Heart right ventricle (tissue), 16 donors: ENCODE results near the gene IL21R. TPM values are rescaled to one million over a fixed set of nuclear protein-coding genes. Genes with fewer than 3 reads are reported as not detected.

Experiments used
- ATAC-seq, 8 donors: fragments of 200-7000 bp; cut with Tn5 transposase; one replicate each; pipeline ENCODE4 v1.9.1; 2020; ENCODE audit warnings: mild to moderate bottlenecking in 8 of 8, moderate library complexity in 8 of 8, moderate number of reproducible peaks in 1 of 8
- DNase-seq, 2 donors: peaks; one replicate each; pipeline ENCODE4 v3.0.0-alpha.2; 2020
- H3K27ac ChIP-seq, 10 donors: fragments of 200-600 bp; sonication (generic) in 2 of 10; one replicate each; pipeline versions ENCODE4 v1.5.0 to v1.8.0; 2020 to 2022; ENCODE audit warnings: mild to moderate bottlenecking in 3 of 10
- H3K27me3 ChIP-seq, 7 donors: fragments of 200-600 bp; one replicate each; pipeline ENCODE4 v1.8.0; 2021 to 2022; ENCODE audit warnings: mild to moderate bottlenecking in 2 of 7
- H3K36me3 ChIP-seq, 9 donors: fragments of 200-600 bp; sonication (generic) in 1 of 9; one replicate each; pipeline versions ENCODE4 v1.5.0 to v1.8.0; 2020 to 2022; ENCODE audit warnings: mild to moderate bottlenecking in 2 of 9
- H3K4me1 ChIP-seq, 9 donors: fragments of 200-600 bp; sonication (generic) in 1 of 9; one replicate each; pipeline versions ENCODE4 v1.5.0 to v1.8.0; 2020 to 2022; ENCODE audit warnings: mild to moderate bottlenecking in 4 of 9
- H3K4me3 ChIP-seq, 10 donors: fragments of 200-600 bp; sonication (generic) in 2 of 10; one replicate each; pipeline versions ENCODE4 v1.5.0 to v1.8.0; 2020 to 2022; ENCODE audit warnings: mild to moderate bottlenecking in 7 of 10, moderate library complexity in 2 of 10
- H3K9me3 ChIP-seq, 11 donors: fragments of 200-600 bp in 10 of 11; sonication (generic) in 2 of 11; one replicate each; pipeline versions ENCODE4 v1.5.0 to v1.8.0; 2013 to 2022; ENCODE audit warnings: mild to moderate bottlenecking in 2 of 11, control low read depth in 1 of 11, moderate library complexity in 1 of 11
- CTCF ChIP-seq, 9 donors: fragments of 200-600 bp; sonication (generic) in 2 of 9; IDR thresholded peaks; one replicate each; pipeline versions ENCODE4 v1.5.0 to v1.8.0; 2021 to 2022; ENCODE audit warnings: antibody characterized with exemption in 9 of 9, mild to moderate bottlenecking in 5 of 9, moderate library complexity in 1 of 9
- WGBS, 2 donors: extraction: QIAGEN DNeasy Blood & Tissue Kit; methylation state at CpG; one replicate each; pipeline ENCODE4 v1.1.7; 2013; ENCODE audit warnings: inconsistent platforms in 1 of 2; 5-methylcytosine and 5-hydroxymethylcytosine counted together
- intact Hi-C, 10 donors: fragments of 100-400 bp; cut with DNase I; formaldehyde crosslinking; loops; one replicate each; pipeline versions ENCODE4 v1.11.1 to v1.14.2; 2022
- polyA plus RNA-seq, 2 donors: library from polyadenylated mRNA; stranded (reverse); fragments of 200-250 nt; gene quantifications; one replicate each; pipeline ENCODE4 v1.2.3, GENCODE V29; 2013
- total RNA-seq, 10 donors: library from RNA; stranded (reverse); fragmentation: NEBNext Ultra II Directional in 3 of 10; extraction: Animal tissue kit (Norgen Biotek cat#: 25700) in 3 of 10; gene quantifications; one replicate each; pipeline versions ENCODE4 v1.2.1 to v1.2.4, GENCODE V29; 2021 to 2023
- donor health status: Arrhythmogenic right ventricular cardiomyopathy.
- donor health status: ischemic (EF 13 %, LVEDD 7.1; RV severe dilation, severe dysfunction).
- donor health status: healthy with polysubstance abuse.
- donor health status: DM: no; HTN: yes; CAD: no.
- donor health status: DM: no; HTN: no; CAD: no.
- donor health status: ischemic (EF 25% LVEDD 6.9; RV normal size, moderate dysfunction).
- donor health status: ischemic (EF 25% LVEDD 5.7; RV mildly dilated, moderate dysfunction).
- donor health status: healthy.
- donor health status: DM: yes; HTN: yes; CAD: no.
- donor health status: Ischemic cardiomyopathy.
- donor health status: ischemic (EF 35%, LVEDD 5.7; RV mildly dilated, moderate dysfunction).
- donor health status: nonischemic (EF 11% LVEDD 7.7; RV severe dilation, severe dysfunction).
- donor health status: DM: yes; HTN: yes; CAD: no.
- donor health status: PGD.
- donor health status: ischemic (EF 29% LVEDD 5.4; RV normal size, mild dysfunction).
- donor health status: nonischemic (EF 23%, LVEDD 6.1; RV moderate dilation, normal function).

Gene IL21R
- total and polyA plus RNA-seq, 12 donors, result 0.06 to 3.6 (median 0.14) TPM; not detected in 2

DNA sequence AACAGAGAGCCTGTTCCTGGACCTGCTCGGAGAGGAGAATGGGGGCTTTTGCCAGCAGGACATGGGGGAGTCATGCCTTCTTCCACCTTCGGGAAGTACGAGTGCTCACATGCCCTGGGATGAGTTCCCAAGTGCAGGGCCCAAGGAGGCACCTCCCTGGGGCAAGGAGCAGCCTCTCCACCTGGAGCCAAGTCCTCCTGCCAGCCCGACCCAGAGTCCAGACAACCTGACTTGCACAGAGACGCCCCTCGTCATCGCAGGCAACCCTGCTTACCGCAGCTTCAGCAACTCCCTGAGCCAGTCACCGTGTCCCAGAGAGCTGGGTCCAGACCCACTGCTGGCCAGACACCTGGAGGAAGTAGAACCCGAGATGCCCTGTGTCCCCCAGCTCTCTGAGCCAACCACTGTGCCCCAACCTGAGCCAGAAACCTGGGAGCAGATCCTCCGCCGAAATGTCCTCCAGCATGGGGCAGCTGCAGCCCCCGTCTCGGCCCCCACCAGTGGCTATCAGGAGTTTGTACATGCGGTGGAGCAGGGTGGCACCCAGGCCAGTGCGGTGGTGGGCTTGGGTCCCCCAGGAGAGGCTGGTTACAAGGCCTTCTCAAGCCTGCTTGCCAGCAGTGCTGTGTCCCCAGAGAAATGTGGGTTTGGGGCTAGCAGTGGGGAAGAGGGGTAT is 39.3 kb upstream of the IL21R start:
- no peak for TF ChIP-seq CTCF (IDR thresholded peaks at IDR 0.05)

GRCh38 chr16:27363246-27363632 is 38.7 kb upstream of the IL21R start:
- ATAC-seq (no peak), DNase-seq (no peak)
- no peak overlapping the region for H3K27ac ChIP-seq
- H3K36me3 ChIP-seq, result peaks cover 0 to 65% (median 15%) of the 10 kb centered on the region in 9 donors
- H3K4me1 ChIP-seq, result peaks cover 0 to 16% (median 13%) of the 10 kb centered on the region in 9 donors
- H3K4me3 ChIP-seq, result no peak overlapping the region
- peaks cover 0 to 3% (median 0%) of the 10 kb centered on the region in 11 donors for H3K9me3 ChIP-seq
- TF ChIP-seq CTCF (IDR thresholded peaks at IDR 0.05), result no peak
- no peaks in the 10 kb centered on the region for H3K27me3 ChIP-seq
- intact Hi-C loops, result loop anchor here in 3 of 10 donors (5.0 to 10.0 kb wide), 4 partner anchors 48 to 1528 kb away; partner anchors contain the start of gene IL4R (in 1 of the 3)
- 90 to 96% methylated on average over 5 of the region's 5 CpGs for WGBS, 2 donors

More for the DNA sequence above, 39.3 kb upstream of the IL21R start:
- Histone ChIP-seq H3K4me1 (peaks cover 0 to 10% (median 8%) of the 10 kb centered on the region in 9 donors), H3K36me3 (peaks cover 0 to 70% (median 15%) of the 10 kb centered on the region in 9 donors), H3K4me3 (no peak overlapping the region), H3K27ac (no peak overlapping the region), H3K27me3 (no peaks in the 10 kb centered on the region), H3K9me3 (peaks cover 0 to 3% (median 0%) of the 10 kb centered on the region in 11 donors)
- no peak for ATAC-seq
- intact Hi-C loops, result loop anchor here in 3 of 10 donors (5.0 to 10.0 kb wide), 4 partner anchors 48 to 1528 kb away; partner anchors contain the start of gene IL4R (in 1 of the 3)
- WGBS, 2 donors, result 88 to 92% methylated on average over 16 of the region's 16 CpGs
- no peak for DNase-seq

GRCh38 chr16:27363797-27364196 is 38.2 kb upstream of the IL21R start:
- peaks cover 0 to 59% (median 15%) of the 10 kb centered on the region in 9 donors for H3K36me3 ChIP-seq
- H3K9me3 ChIP-seq, result peaks cover 0 to 3% (median 0%) of the 10 kb centered on the region in 11 donors
- H3K4me1 ChIP-seq, result peaks cover 0 to 20% (median 13%) of the 10 kb centered on the region in 9 donors
- intact Hi-C loops, result loop anchor here in 3 of 10 donors (5.0 to 10.0 kb wide), 4 partner anchors 49 to 1529 kb away; partner anchors contain the start of gene IL4R (in 1 of the 3)
- H3K27me3 ChIP-seq, result no peaks in the 10 kb centered on the region
- DNase-seq, result no peak
- WGBS, 2 donors, result 79 to 81% methylated on average over 9 of the region's 9 CpGs
- H3K4me3 ChIP-seq, result no peak overlapping the region
- H3K27ac ChIP-seq, result no peak overlapping the region
- ATAC-seq, result no peak
- no peak for TF ChIP-seq CTCF (IDR thresholded peaks at IDR 0.05)

GRCh38 chr16:27364493-27365141 is 37.4 kb upstream of the IL21R start:
- Histone ChIP-seq H3K36me3 (peaks cover 0 to 51% (median 7%) of the 10 kb centered on the region in 9 donors), H3K27me3 (no peaks in the 10 kb centered on the region), H3K9me3 (peaks cover 0 to under 1% (median 0%) of the 10 kb centered on the region in 11 donors), H3K27ac (no peak overlapping the region), H3K4me1 (peaks cover 0 to 21% (median 13%) of the 10 kb centered on the region in 9 donors), H3K4me3 (no peak overlapping the region)
- ATAC-seq (no peak), DNase-seq (no peak)
- 77 to 81% methylated on average over 6 of the region's 6 CpGs for WGBS, 2 donors
- no peak for TF ChIP-seq CTCF (IDR thresholded peaks at IDR 0.05)
- intact Hi-C loops, result loop anchor here in 6 of 10 donors (5.0 to 10.0 kb wide), 6 partner anchors 37 to 1530 kb away; partner anchors contain the start of gene IL4R (in 1 of the 6)
